GM12878 (cell line): ENCODE data around the gene CDKN3. TPM values are rescaled to one million over a fixed set of nuclear protein-coding genes. Genes with fewer than 3 reads are reported as not detected.

Experiments used
- DPF2 ChIP-seq: fragments of 450-650 bp; IDR thresholded peaks from 2 replicates; pipeline ENCODE4 v1.6.1; 2017; ENCODE audit warnings: mild to moderate bottlenecking
- ELK1 ChIP-seq: IDR thresholded peaks from 2 replicates; pipeline ENCODE4 v1.6.1; 2012; ENCODE audit warnings: low read depth, low read length, improper control_type of control experiment
- PKNOX1 ChIP-seq: fragments of 450-650 bp; IDR thresholded peaks from 2 replicates; pipeline ENCODE4 v1.6.1; 2016; ENCODE audit warnings: mild to moderate bottlenecking
- SREBF1 ChIP-seq: IDR thresholded peaks from 2 replicates; pipeline ENCODE4 v1.6.1; 2012; ENCODE audit warnings: mild to moderate bottlenecking, low read length
- TAF1 ChIP-seq: IDR thresholded peaks from 2 replicates; pipeline ENCODE4 v1.6.1; 2011; ENCODE audit warnings: mild to moderate bottlenecking, low read depth, low read length, borderline replicate concordance
- ZBTB40 ChIP-seq: fragments of 450-650 bp; IDR thresholded peaks from 2 replicates; pipeline ENCODE4 v1.6.1; 2016; ENCODE audit warnings: mild to moderate bottlenecking, moderate library complexity, borderline replicate concordance
- polyA plus RNA-seq, 11 experiments: library from polyadenylated mRNA; depleted of rRNA in 4 of 11; unstranded in 6 of 11; stranded (reverse) in 5 of 11; fragments of >200 nt; fragmentation: Nextera tagmentation in 4 of 11; fragmentation: Illumina TruSeq in 1 of 11; extraction: Ambion mirVana in 4 of 11; extraction: Trizol in 1 of 11; gene quantifications; 1 replicate in 1 of 11; 2 replicates in 10 of 11; pipeline versions ENCODE4 v1.2.1 to v1.2.3, GENCODE V29; 2011 to 2016; ENCODE audit warnings: inconsistent platforms in 2 of 11, missing spikeins in 2 of 11, low read depth in 1 of 11
- total RNA-seq, 4 experiments: library from RNA; depleted of rRNA in 3 of 4; stranded (reverse); fragments of >200 nt in 3 of 4; fragmentation: Illumina TruSeq in 1 of 4; extraction: Trizol in 1 of 4; gene quantifications; 2 replicates each; pipeline versions ENCODE4 v1.2.1 to v1.2.3, GENCODE V29; 2013 to 2021
- TF ChIP-seq, protein P1 (sequence below): fragments of 450-650 bp; formaldehyde crosslinking; IDR thresholded peaks from 2 replicates; pipeline ENCODE4 v1.4.0; 2022; ENCODE audit warnings: mild to moderate bottlenecking, moderate library complexity

Gene CDKN3
- total and polyA plus RNA-seq, 10 of the 15 experiments (the other 5 are each of a cell fraction or from before 2014, with no cell fraction given): 54.9 to 197 (median 111) TPM

- TF ChIP-seq PKNOX1: peak; percentile 96
- no peak for TF ChIP-seq SREBF1
- TF ChIP-seq ZBTB40: no peak
- peak; percentile 59; the same call in 1 of the 2 replicates for TF ChIP-seq TAF1
- TF ChIP-seq ELK1: no peak
- TF ChIP-seq DPF2: no peak; the same call in none of the 2 replicates
- TF ChIP-seq, protein P1, sequence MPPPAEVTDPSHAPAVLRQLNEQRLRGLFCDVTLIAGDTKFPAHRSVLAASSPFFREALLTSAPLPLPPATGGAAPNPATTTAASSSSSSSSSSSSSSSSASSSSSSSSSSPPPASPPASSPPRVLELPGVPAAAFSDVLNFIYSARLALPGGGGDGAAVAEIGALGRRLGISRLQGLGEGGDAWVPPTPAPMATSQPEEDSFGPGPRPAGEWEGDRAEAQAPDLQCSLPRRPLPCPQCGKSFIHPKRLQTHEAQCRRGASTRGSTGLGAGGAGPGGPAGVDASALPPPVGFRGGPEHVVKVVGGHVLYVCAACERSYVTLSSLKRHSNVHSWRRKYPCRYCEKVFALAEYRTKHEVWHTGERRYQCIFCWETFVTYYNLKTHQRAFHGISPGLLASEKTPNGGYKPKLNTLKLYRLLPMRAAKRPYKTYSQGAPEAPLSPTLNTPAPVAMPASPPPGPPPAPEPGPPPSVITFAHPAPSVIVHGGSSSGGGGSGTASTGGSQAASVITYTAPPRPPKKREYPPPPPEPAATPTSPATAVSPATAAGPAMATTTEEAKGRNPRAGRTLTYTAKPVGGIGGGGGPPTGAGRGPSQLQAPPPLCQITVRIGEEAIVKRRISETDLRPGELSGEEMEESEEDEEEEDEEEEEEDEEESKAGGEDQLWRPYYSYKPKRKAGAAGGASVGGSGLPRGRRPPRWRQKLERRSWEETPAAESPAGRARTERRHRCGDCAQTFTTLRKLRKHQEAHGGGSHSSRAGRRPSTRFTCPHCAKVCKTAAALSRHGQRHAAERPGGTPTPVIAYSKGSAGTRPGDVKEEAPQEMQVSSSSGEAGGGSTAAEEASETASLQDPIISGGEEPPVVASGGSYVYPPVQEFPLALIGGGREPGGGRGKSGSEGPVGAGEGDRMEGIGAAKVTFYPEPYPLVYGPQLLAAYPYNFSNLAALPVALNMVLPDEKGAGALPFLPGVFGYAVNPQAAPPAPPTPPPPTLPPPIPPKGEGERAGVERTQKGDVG (CRISPR knock-in tag): no peak
- TF ChIP-seq, all 136 proteins: peak for 39
Measured at GRCh38 chr14:54396493-54397335, at the start of gene CDKN3 (continued).
